Liver (tissue), 3 donors: ENCODE measurements around the gene ULK4.

Experiments
- ATF3 ChIP-seq: IDR thresholded peaks from 2 replicates; pipeline ENCODE4 v1.6.1; 2016; ENCODE audit warnings: antibody characterized with exemption
- CTCF ChIP-seq: fragments of 150-350 bp; IDR thresholded peaks from 2 replicates; pipeline ENCODE4 v1.5.1; 2017; ENCODE audit warnings: improper control_type of control experiment, low read depth, low read length; ENCODE audit not compliant: missing input control
- EGR1 ChIP-seq, 2 donors: IDR thresholded peaks; 2 replicates each; pipeline ENCODE4 v1.6.1; 2016 to 2018; ENCODE audit warnings: antibody characterized with exemption in 2 of 2, low read depth in 2 of 2
- REST ChIP-seq: IDR thresholded peaks from 2 replicates; pipeline ENCODE4 v1.6.1; 2016; ENCODE audit warnings: antibody characterized with exemption, mild to moderate bottlenecking
- SP1 ChIP-seq: IDR thresholded peaks from 2 replicates; pipeline ENCODE4 v1.6.1; 2018; ENCODE audit warnings: antibody characterized with exemption, mild to moderate bottlenecking
- donor health status: healthy.
- donor health status: healthy.

GRCh38 chr3:41893977-41894376 is 67.9 kb downstream of the ULK4 start:
- TF ChIP-seq ATF3 (no peak), CTCF (peak; percentile 53), EGR1 (IDR thresholded peaks at IDR 0.05; ENCODE audit: low read depth in 2 of 2) (no peak), SP1 (no peak), REST (no peak)
